Keratinocyte (primary cell): Measurements from ENCODE around the gene TPO. TPM values are rescaled to one million over a fixed set of nuclear protein-coding genes. Genes with fewer than 3 reads are reported as not detected.

Experiments
- DNase-seq: peaks from one replicate; pipeline ENCODE4 v3.0.0-alpha.2; 2011; ENCODE audit warnings: low read depth, missing footprints, low spot score
- FAIRE-seq: peaks from 2 replicates; lab custom pipeline; 2011; peaks lifted over from hg19 to GRCh38; lab: Jason Lieb, UNC
- H2AFZ ChIP-seq: 2 replicates; pipeline ENCODE4 v1.6.0; 2012; ENCODE audit warnings: low read length, control low read depth, inconsistent platforms; ENCODE audit not compliant: control insufficient read depth
- H3K27ac ChIP-seq: 2 replicates; pipeline ENCODE4 v1.5.1; 2011; ENCODE audit warnings: low read length; ENCODE audit not compliant: control insufficient read depth, insufficient read depth
- H3K27me3 ChIP-seq: 3 replicates; pipeline ENCODE4 v1.6.0; 2011; ENCODE audit warnings: low read length; ENCODE audit not compliant: control insufficient read depth, insufficient read depth; ENCODE audit errors: extremely low read depth
- H3K36me3 ChIP-seq, 2 experiments: 2 replicates in 1 of 2; 3 replicates in 1 of 2; pipeline ENCODE4 v1.5.1; 2011; ENCODE audit warnings: low read length in 2 of 2, mild to moderate bottlenecking in 1 of 2; ENCODE audit not compliant: control insufficient read depth in 2 of 2, insufficient read depth in 2 of 2; ENCODE audit errors: extremely low read depth in 1 of 2
- H3K4me1 ChIP-seq: 3 replicates; pipeline ENCODE4 v1.5.1; 2011; ENCODE audit warnings: low read length; ENCODE audit not compliant: control insufficient read depth, insufficient read depth; ENCODE audit errors: extremely low read depth
- H3K4me2 ChIP-seq: 3 replicates; pipeline ENCODE4 v1.6.0; 2011; ENCODE audit warnings: low read depth, low read length; ENCODE audit not compliant: control insufficient read depth, insufficient read depth; ENCODE audit errors: extremely low read depth
- H3K4me3 ChIP-seq, 3 experiments: fragments of 200-600 bp in 1 of 3; sonication (generic) in 1 of 3; 2 replicates in 2 of 3; 3 replicates in 1 of 3; pipeline ENCODE4 v1.5.1; 2011 to 2016; ENCODE audit warnings: low read length in 3 of 3, mild to moderate bottlenecking in 3 of 3, control low read depth in 2 of 3, inconsistent platforms in 1 of 3, low read depth in 1 of 3, mixed read lengths in 1 of 3, mixed run types in 1 of 3, moderate library complexity in 1 of 3; ENCODE audit not compliant: control insufficient read depth in 2 of 3, insufficient read depth in 2 of 3; ENCODE audit errors: extremely low read depth in 1 of 3
- H3K79me2 ChIP-seq: 2 replicates; pipeline ENCODE4 v1.6.0; 2012; ENCODE audit warnings: low read length; ENCODE audit not compliant: control insufficient read depth, insufficient read depth
- H3K9ac ChIP-seq: 3 replicates; pipeline ENCODE4 v1.6.0; 2011; ENCODE audit warnings: low read length; ENCODE audit not compliant: control insufficient read depth, insufficient read depth; ENCODE audit errors: extremely low read depth
- H3K9me1 ChIP-seq: 3 replicates; pipeline ENCODE4 v1.6.0; 2011; ENCODE audit warnings: low read length; ENCODE audit not compliant: control insufficient read depth, insufficient read depth; ENCODE audit errors: extremely low read depth
- H3K9me3 ChIP-seq: 2 replicates; pipeline ENCODE4 v1.5.1; 2012; ENCODE audit warnings: low read depth, low read length; ENCODE audit not compliant: control insufficient read depth
- H4K20me1 ChIP-seq: 3 replicates; pipeline ENCODE4 v1.6.0; 2011; ENCODE audit warnings: low read length; ENCODE audit not compliant: control insufficient read depth, insufficient read depth; ENCODE audit errors: extremely low read depth
- EZH2 ChIP-seq: IDR thresholded peaks from one replicate; pipeline ENCODE4 v1.6.1; 2012; ENCODE audit warnings: inconsistent platforms, mild to moderate bottlenecking, low read length, moderate library complexity
- dilution Hi-C: fragments of 300-500 bp; cut with MboI; formaldehyde crosslinking; loops from one replicate; pipeline ENCODE4 v1.7.0; 2020; ENCODE audit warnings: low sequenced_read_pairs; ENCODE audit not compliant: extremely low pct_ligation_motif_present
- polyA plus RNA-seq, 5 experiments: library from polyadenylated mRNA; depleted of rRNA in 3 of 5; stranded (reverse) in 3 of 5; stranded (forward) in 1 of 5; unstranded in 1 of 5; fragments of >200 nt; gene quantifications; 1 replicate in 1 of 5; 2 replicates in 3 of 5; 3 replicates in 1 of 5; pipeline versions ENCODE4 v1.2.1 to v1.2.3, GENCODE V29; 2011 to 2012; ENCODE audit warnings: missing spikeins in 2 of 5, low read depth in 1 of 5, low replicate concordance in 1 of 5
- TF ChIP-seq, protein P1 (sequence below), 3 experiments: IDR thresholded peaks in 1 of 3; conservative IDR thresholded peaks in 1 of 3; optimal IDR thresholded peaks in 1 of 3; 2 replicates in 2 of 3; 3 replicates in 1 of 3; pipeline versions ENCODE3 to v1.5.1; 2011; ENCODE audit warnings: low read length in 3 of 3, mild to moderate bottlenecking in 3 of 3, moderate library complexity in 2 of 3, control low read depth in 1 of 3, inconsistent platforms in 1 of 3; ENCODE audit not compliant: insufficient read depth in 2 of 3; ENCODE audit errors: extremely low read depth in 1 of 3

The TPO gene
- polyA plus RNA-seq, 1 donor (not counting 4 experiments of a cell fraction or from before 2014, with no cell fraction given) = 0.07 TPM

DNA sequence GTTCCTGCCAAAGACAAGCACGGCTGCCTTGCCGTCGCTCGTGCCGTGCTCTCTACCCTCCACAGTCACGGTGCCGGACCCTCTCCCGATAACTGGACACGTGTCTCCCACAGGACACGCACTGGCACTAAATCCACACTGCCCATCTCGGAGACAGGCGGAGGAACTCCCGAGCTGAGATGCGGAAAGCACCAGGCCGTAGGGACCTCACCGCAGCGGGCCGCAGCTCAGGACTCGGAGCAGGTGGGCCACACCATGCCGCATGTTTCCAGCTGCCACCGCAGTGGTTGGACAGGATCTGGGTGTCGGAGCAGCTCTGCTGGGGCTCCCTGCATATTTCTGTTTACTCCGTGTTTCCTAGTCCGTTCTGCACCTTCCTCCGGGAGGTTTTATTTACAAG, 127.2 kb downstream of the TPO start:
- H3K4me3 ChIP-seq = no peak overlapping the region
- no peak overlapping the region for H3K27ac ChIP-seq
- dilution Hi-C loops = no loop called here
- no peaks in the 10 kb centered on the region for H3K4me1 ChIP-seq
- no peak overlapping the region for H2AFZ ChIP-seq
- no peaks in the 10 kb centered on the region for H3K79me2 ChIP-seq
- H4K20me1 ChIP-seq = no peaks in the 10 kb centered on the region
- no peak for DNase-seq
- H3K9me3 ChIP-seq = no peaks in the 10 kb centered on the region
- no peak for FAIRE-seq
- H3K4me2 ChIP-seq = no peak overlapping the region
- H3K9me1 ChIP-seq = no peaks in the 10 kb centered on the region
- H3K36me3 ChIP-seq = no peaks in the 10 kb centered on the region
- no peak overlapping the region for H3K9ac ChIP-seq
- TF ChIP-seq, protein P1, sequence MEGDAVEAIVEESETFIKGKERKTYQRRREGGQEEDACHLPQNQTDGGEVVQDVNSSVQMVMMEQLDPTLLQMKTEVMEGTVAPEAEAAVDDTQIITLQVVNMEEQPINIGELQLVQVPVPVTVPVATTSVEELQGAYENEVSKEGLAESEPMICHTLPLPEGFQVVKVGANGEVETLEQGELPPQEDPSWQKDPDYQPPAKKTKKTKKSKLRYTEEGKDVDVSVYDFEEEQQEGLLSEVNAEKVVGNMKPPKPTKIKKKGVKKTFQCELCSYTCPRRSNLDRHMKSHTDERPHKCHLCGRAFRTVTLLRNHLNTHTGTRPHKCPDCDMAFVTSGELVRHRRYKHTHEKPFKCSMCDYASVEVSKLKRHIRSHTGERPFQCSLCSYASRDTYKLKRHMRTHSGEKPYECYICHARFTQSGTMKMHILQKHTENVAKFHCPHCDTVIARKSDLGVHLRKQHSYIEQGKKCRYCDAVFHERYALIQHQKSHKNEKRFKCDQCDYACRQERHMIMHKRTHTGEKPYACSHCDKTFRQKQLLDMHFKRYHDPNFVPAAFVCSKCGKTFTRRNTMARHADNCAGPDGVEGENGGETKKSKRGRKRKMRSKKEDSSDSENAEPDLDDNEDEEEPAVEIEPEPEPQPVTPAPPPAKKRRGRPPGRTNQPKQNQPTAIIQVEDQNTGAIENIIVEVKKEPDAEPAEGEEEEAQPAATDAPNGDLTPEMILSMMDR (optimal IDR thresholded peaks at IDR 0.05 in 1 of 3, IDR thresholded peaks at IDR 0.05 in 1 of 3, conservative IDR thresholded peaks at IDR 0.05 in 1 of 3; ENCODE audit: extremely low read depth in 1 of 3, insufficient read depth in 2 of 3, low read length in 3 of 3) = no peak
- TF ChIP-seq EZH2 = no peak
- H3K27me3 ChIP-seq = no peaks in the 10 kb centered on the region

DNA sequence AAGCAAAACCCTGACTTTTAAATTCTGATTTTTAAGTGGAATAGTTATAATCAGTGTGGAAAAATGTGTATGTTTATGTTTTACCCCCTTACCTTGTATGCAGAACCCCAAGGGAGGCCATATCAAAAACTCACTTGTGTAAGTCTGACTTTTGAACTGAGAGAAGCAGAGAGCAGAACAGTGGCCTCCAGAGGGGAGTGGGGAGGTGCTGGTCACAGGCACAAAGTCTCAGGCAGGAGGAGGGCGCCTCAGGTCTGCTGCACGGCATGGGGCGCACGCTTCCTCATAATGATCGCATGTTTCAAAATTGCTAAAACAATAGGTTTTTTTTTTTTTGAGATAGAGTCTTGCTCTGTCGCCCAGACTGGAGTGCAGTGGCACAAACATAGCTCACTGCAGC, 127.8 kb downstream of the TPO start:
- FAIRE-seq (no peak), DNase-seq (no peak)
- Histone ChIP-seq H3K4me2 (no peak overlapping the region), H3K4me1 (no peaks in the 10 kb centered on the region), H3K79me2 (no peaks in the 10 kb centered on the region), H2AFZ (no peak overlapping the region), H3K9me1 (no peaks in the 10 kb centered on the region), H3K4me3 (no peak overlapping the region), H3K27me3 (no peaks in the 10 kb centered on the region), H3K36me3 (no peaks in the 10 kb centered on the region), H3K9ac (no peak overlapping the region), H4K20me1 (no peaks in the 10 kb centered on the region), H3K27ac (no peak overlapping the region), H3K9me3 (no peaks in the 10 kb centered on the region)
- dilution Hi-C loops = no loop called here
- no peak for TF ChIP-seq EZH2
- TF ChIP-seq, protein P1 (optimal IDR thresholded peaks at IDR 0.05 in 1 of 3, IDR thresholded peaks at IDR 0.05 in 1 of 3, conservative IDR thresholded peaks at IDR 0.05 in 1 of 3; ENCODE audit: extremely low read depth in 1 of 3, insufficient read depth in 2 of 3, low read length in 3 of 3) = no peak
